Activated B cell treated with CpG ODN at 0.5 μM for 24 hours (primary cell): ENCODE measurements around the gene NEDD4. TPM values are rescaled to one million over a fixed set of nuclear protein-coding genes. Genes with fewer than 3 reads are reported as not detected.

Experiments
- ATAC-seq: fragments of 200-7000 bp; cut with Tn5 transposase; one replicate; pipeline ENCODE4 v1.10.0; 2021; ENCODE audit warnings: low read depth, mild to moderate bottlenecking, moderate library complexity
- CTCF ChIA-PET: fragments of 350-600 bp; sonication (Branson Sonifier 250); formaldehyde crosslinking; loops from one replicate; lab custom pipeline; 2021; ENCODE audit warnings: antibody characterized with exemption; lab: Charles Lee
- POLR2A ChIA-PET: fragments of 350-600 bp; sonication (Branson Sonifier 250); formaldehyde crosslinking; loops from one replicate; lab custom pipeline; 2021; ENCODE audit warnings: antibody characterized with exemption; lab: Charles Lee
- DNase-seq: peaks from one replicate; pipeline ENCODE4 v3.0.0; 2022
- H3K27ac Mint-ChIP-seq: one replicate; pipeline ENCODE4 v1.8.0; 2020; ENCODE audit warnings: mixed read lengths
- H3K27me3 Mint-ChIP-seq: one replicate; pipeline ENCODE4 v1.8.0; 2021; ENCODE audit warnings: mixed read lengths
- H3K36me3 Mint-ChIP-seq: one replicate; pipeline ENCODE4 v1.8.0; 2021; ENCODE audit warnings: low read depth, mixed read lengths
- H3K4me1 Mint-ChIP-seq: one replicate; pipeline ENCODE4 v1.8.0; 2021; ENCODE audit warnings: mixed read lengths
- H3K4me3 Mint-ChIP-seq: one replicate; pipeline ENCODE4 v1.8.0; 2020; ENCODE audit warnings: mild to moderate bottlenecking, mixed read lengths
- H3K9me3 Mint-ChIP-seq: one replicate; pipeline ENCODE4 v1.8.0; 2020; ENCODE audit warnings: mixed read lengths
- CTCF ChIP-seq: fragments of 200-600 bp; IDR thresholded peaks from one replicate; pipeline ENCODE4 v1.8.0; 2022; ENCODE audit warnings: antibody characterized with exemption, mild to moderate bottlenecking
- intact Hi-C: fragments of 100-400 bp; cut with micrococcal nuclease; formaldehyde crosslinking; loops from one replicate; pipeline ENCODE4 v1.15.1; 2024
- total RNA-seq: library from RNA; stranded (reverse); gene quantifications from 2 replicates; pipeline ENCODE4 v1.2.3, GENCODE V29; 2022

The NEDD4 gene
- total RNA-seq, 1 donor from 2014 or later = 0.47 TPM

GRCh38 chr15:55819397-55820034 lies 173.9 kb downstream of the NEDD4 start:
- Mint-ChIP-seq H3K4me1 (no peaks in the 10 kb centered on the region), H3K9me3 (no peaks in the 10 kb centered on the region), H3K4me3 (no peak overlapping the region), H3K36me3 (no peaks in the 10 kb centered on the region), H3K27ac (no peak overlapping the region), H3K27me3 (peaks cover 5% of the 10 kb centered on the region)
- DNase-seq = no peak
- no peak for TF ChIP-seq CTCF
- intact Hi-C loops = no loop called here
- no peak for ATAC-seq
- ChIA-PET POLR2A (no interaction called here), CTCF (no interaction called here)

GRCh38 chr15:55816017-55816416 lies 177.4 kb downstream of the NEDD4 start:
- intact Hi-C loops = no loop called here
- Mint-ChIP-seq H3K27me3 (peaks cover 5% of the 10 kb centered on the region), H3K4me3 (no peak overlapping the region), H3K27ac (no peak overlapping the region), H3K36me3 (no peaks in the 10 kb centered on the region), H3K9me3 (no peaks in the 10 kb centered on the region), H3K4me1 (no peaks in the 10 kb centered on the region)
- DNase-seq (no peak), ATAC-seq (no peak)
- ChIA-PET POLR2A (no interaction called here), CTCF (no interaction called here)
- TF ChIP-seq CTCF = no peak

GRCh38 chr15:55802600-55803376 lies 190.6 kb downstream of the NEDD4 start:
- H3K27ac Mint-ChIP-seq = no peak overlapping the region
- H3K4me3 Mint-ChIP-seq = no peak overlapping the region
- no peak for DNase-seq
- H3K36me3 Mint-ChIP-seq = no peaks in the 10 kb centered on the region
- peaks cover 17% of the 10 kb centered on the region for H3K27me3 Mint-ChIP-seq
- TF ChIP-seq CTCF = no peak
- ChIA-PET CTCF (no interaction called here), POLR2A (no interaction called here)
- no peaks in the 10 kb centered on the region for H3K4me1 Mint-ChIP-seq
- no peaks in the 10 kb centered on the region for H3K9me3 Mint-ChIP-seq
- no peak for ATAC-seq
- intact Hi-C loops = no loop called here

DNA sequence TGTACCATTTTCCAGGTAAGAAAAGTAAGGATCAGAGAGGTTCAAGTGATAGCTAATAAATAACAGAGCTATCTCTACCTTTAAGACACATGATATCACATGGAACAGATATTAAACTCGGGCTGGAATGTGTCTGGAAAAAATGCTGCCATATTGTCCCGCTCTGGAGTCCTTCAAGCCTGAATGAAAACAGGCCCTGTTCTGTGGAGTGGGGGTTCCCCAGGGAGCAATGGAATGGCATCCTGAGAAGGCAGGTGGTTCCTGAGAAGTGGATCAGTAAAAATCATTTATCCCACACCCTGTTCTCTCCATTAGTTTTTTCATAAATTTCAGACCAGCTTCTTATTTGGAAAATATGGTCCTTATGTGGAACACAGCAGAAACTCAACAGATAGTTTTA lies 193.2 kb downstream of the NEDD4 start:
- H3K36me3 Mint-ChIP-seq = no peaks in the 10 kb centered on the region
- intact Hi-C loops = loop anchor here (1.0 kb wide), 1 partner anchor 152 kb away; no protein-coding TSS in a partner anchor
- no peaks in the 10 kb centered on the region for H3K4me1 Mint-ChIP-seq
- CTCF ChIA-PET = interaction anchor here (1.5 kb wide), 1 partner anchor 153 kb away, joined by 4 read pairs; no protein-coding TSS in a partner anchor
- ATAC-seq (no peak), DNase-seq (no peak)
- no peak for TF ChIP-seq CTCF
- H3K27ac Mint-ChIP-seq = no peak overlapping the region
- POLR2A ChIA-PET = no interaction called here
- H3K4me3 Mint-ChIP-seq = no peak overlapping the region
- no peaks in the 10 kb centered on the region for H3K9me3 Mint-ChIP-seq
- peaks cover 20% of the 10 kb centered on the region for H3K27me3 Mint-ChIP-seq
